Measurements from ENCODE around the gene SMIM17. TPM values are rescaled to one million over a fixed set of nuclear protein-coding genes. Genes with fewer than 3 reads are reported as not detected.

Gene SMIM17
- total RNA-seq, 1 experiment from 2014 or later, result 0.28 TPM

GRCh38 chr19:56611288-56611687, 31.7 kb upstream of the SMIM17 start:
- no peak overlapping the region for H2AFZ ChIP-seq (ENCODE audit: low read length)
- H3K36me3 Mint-ChIP-seq (ENCODE audit: insufficient read depth in 1 of 3, low read depth in 3 of 3), result peaks cover 64 to 82% (median 80%) of the 10 kb centered on the region in 3 experiments
- peaks cover 94 to 99% of the 10 kb centered on the region in 2 experiments for H3K9me3 Mint-ChIP-seq
- H3K4me1 Mint-ChIP-seq, result no peaks in the 10 kb centered on the region
- H4K20me1 ChIP-seq (ENCODE audit: control insufficient read depth, insufficient read depth, insufficient read length), result no peaks in the 10 kb centered on the region
- peaks cover 6% of the 10 kb centered on the region for H3K9me3 ChIP-seq (ENCODE audit: control insufficient read depth, low read depth, low read length)
- peaks cover 1% of the 10 kb centered on the region for H3K27me3 Mint-ChIP-seq (ENCODE audit: low read depth)
- H2BK20ac ChIP-seq (ENCODE audit: low read depth, low read length, poor library complexity, severe bottlenecking), result no peak overlapping the region
- H4K91ac ChIP-seq (ENCODE audit: insufficient read length, low read depth, low read length), result no peak overlapping the region
- no peak overlapping the region for H3K27ac Mint-ChIP-seq
- H3K4me1 ChIP-seq (ENCODE audit: insufficient read depth, low read length), result no peaks in the 10 kb centered on the region
- no peak overlapping the region for H3K23ac ChIP-seq (ENCODE audit: insufficient read length, low read depth, low read length)
- H2BK15ac ChIP-seq (ENCODE audit: low read depth, low read length), result no peak overlapping the region
- H3K27ac ChIP-seq (ENCODE audit: insufficient read length, low read depth, low read length), result no peak overlapping the region
- H2AK5ac ChIP-seq (ENCODE audit: insufficient read length, low read length), result no peak overlapping the region
- no peak overlapping the region for H3K4me3 Mint-ChIP-seq
- H4K5ac ChIP-seq (ENCODE audit: insufficient read length, low read depth, low read length), result no peak overlapping the region
- no peak overlapping the region for H2BK5ac ChIP-seq (ENCODE audit: insufficient read length, low read length)
- no peaks in the 10 kb centered on the region for H3K27me3 ChIP-seq (ENCODE audit: insufficient read depth, low read length)
- no peak for TF ChIP-seq CTCF (conservative IDR thresholded peaks at IDR 0.05)
- no peak overlapping the region for H3K18ac ChIP-seq (ENCODE audit: insufficient read length, low read depth, low read length)
- no CpG with 5 or more reads among the region's 8 CpGs for WGBS (ENCODE audit: extremely low coverage, insufficient read length, low lambda C conversion rate)
- H3K79me2 ChIP-seq (ENCODE audit: insufficient read depth, low read length), result peaks cover 3% of the 10 kb centered on the region; the same call in 1 of the 2 replicates
- H3K56ac ChIP-seq (ENCODE audit: insufficient read length, low read depth, low read length), result no peak overlapping the region
- H3K4ac ChIP-seq (ENCODE audit: low read depth, low read length), result no peak overlapping the region
- DNase-seq, result no peak
- H3K23me2 ChIP-seq (ENCODE audit: insufficient read length, low read depth, low read length, poor library complexity, severe bottlenecking), result no peaks in the 10 kb centered on the region
- no peak overlapping the region for H4K8ac ChIP-seq (replicated peaks; ENCODE audit: insufficient read length, low read depth, low read length)
- H2BK12ac ChIP-seq (ENCODE audit: insufficient read length, low read depth, low read length), result no peak overlapping the region
- no peak overlapping the region for H3T11ph ChIP-seq (ENCODE audit: low read length)
- no peak overlapping the region for H3K14ac ChIP-seq (ENCODE audit: insufficient read depth, low read length)
- H2BK120ac ChIP-seq (ENCODE audit: low read depth, low read length, poor library complexity, severe bottlenecking), result no peak overlapping the region
- H3K79me1 ChIP-seq (ENCODE audit: insufficient read depth, low read depth, low read length, poor library complexity, severe bottlenecking), result no peaks in the 10 kb centered on the region
- no peak overlapping the region for H3K4me2 ChIP-seq (ENCODE audit: insufficient read depth, insufficient read length, low read length)
- no peak overlapping the region for H3K9ac ChIP-seq (ENCODE audit: extremely low read depth, insufficient read length, low read length)
